ENCODE data around the gene MUCL3. TPM values are rescaled to one million over a fixed set of nuclear protein-coding genes. Genes with fewer than 3 reads are reported as not detected.

Gene MUCL3
- total RNA-seq, 1 donor from 2014 or later, result not detected

- Mint-ChIP-seq H3K27me3 (ENCODE audit: unreplicated experiment) (peaks cover 2% of the 10 kb centered on the region), H3K4me3 (ENCODE audit: unreplicated experiment) (no peak overlapping the region), H3K4me1 (ENCODE audit: low read depth, unreplicated experiment) (no peaks in the 10 kb centered on the region), H3K27ac (ENCODE audit: unreplicated experiment) (no peak overlapping the region), H3K36me3 (ENCODE audit: unreplicated experiment) (peaks cover 5% of the 10 kb centered on the region), H3K9me3 (ENCODE audit: unreplicated experiment) (no peaks in the 10 kb centered on the region)
- DNase-seq, result no peak
- no peak for TF ChIP-seq CTCF (IDR thresholded peaks at IDR 0.05; ENCODE audit: partially characterized antibody, unreplicated experiment)
Measured at GRCh38 chr6:30979141-30979540, 38.4 kb downstream of the MUCL3 start.

GRCh38 chr6:30979690-30980089 is 38.9 kb downstream of the MUCL3 start:
- H3K4me3 Mint-ChIP-seq (ENCODE audit: unreplicated experiment), result no peak overlapping the region
- DNase-seq, result no peak
- H3K4me1 Mint-ChIP-seq (ENCODE audit: low read depth, unreplicated experiment), result no peaks in the 10 kb centered on the region
- H3K36me3 Mint-ChIP-seq (ENCODE audit: unreplicated experiment), result peaks cover 5% of the 10 kb centered on the region
- peaks cover 2% of the 10 kb centered on the region for H3K27me3 Mint-ChIP-seq (ENCODE audit: unreplicated experiment)
- H3K27ac Mint-ChIP-seq (ENCODE audit: unreplicated experiment), result no peak overlapping the region
- no peak for TF ChIP-seq CTCF (IDR thresholded peaks at IDR 0.05; ENCODE audit: partially characterized antibody, unreplicated experiment)
- no peaks in the 10 kb centered on the region for H3K9me3 Mint-ChIP-seq (ENCODE audit: unreplicated experiment)

GRCh38 chr6:30981942-30982772 is 41.4 kb downstream of the MUCL3 start:
- peak; percentile 16 for TF ChIP-seq CTCF (IDR thresholded peaks at IDR 0.05; ENCODE audit: partially characterized antibody, unreplicated experiment)
- H3K4me1 Mint-ChIP-seq (ENCODE audit: low read depth, unreplicated experiment), result no peaks in the 10 kb centered on the region
- no peak for DNase-seq
- H3K36me3 Mint-ChIP-seq (ENCODE audit: unreplicated experiment), result peaks cover 5% of the 10 kb centered on the region
- H3K9me3 Mint-ChIP-seq (ENCODE audit: unreplicated experiment), result no peaks in the 10 kb centered on the region
- H3K4me3 Mint-ChIP-seq (ENCODE audit: unreplicated experiment), result no peak overlapping the region
- H3K27ac Mint-ChIP-seq (ENCODE audit: unreplicated experiment), result no peak overlapping the region
- peaks cover 2% of the 10 kb centered on the region for H3K27me3 Mint-ChIP-seq (ENCODE audit: unreplicated experiment)

- Mint-ChIP-seq H3K4me3 (ENCODE audit: unreplicated experiment) (no peak within 1 kb of the TSS), H3K4me1 (ENCODE audit: low read depth, unreplicated experiment) (no peaks in the 10 kb centered on the region), H3K9me3 (ENCODE audit: unreplicated experiment) (no peaks in the 10 kb centered on the region), H3K27ac (ENCODE audit: unreplicated experiment) (no peak within 1 kb of the TSS), H3K36me3 (ENCODE audit: unreplicated experiment) (peaks cover 5% of the 10 kb centered on the region), H3K27me3 (ENCODE audit: unreplicated experiment) (no peaks in the 10 kb centered on the region)
- no peak for TF ChIP-seq CTCF (IDR thresholded peaks at IDR 0.05; ENCODE audit: partially characterized antibody, unreplicated experiment)
- no peak for DNase-seq
Measured at GRCh38 chr6:30983439-30983838, 42.7 kb downstream of the MUCL3 start, which contains the start of gene MUC21. Gene MUC21, plus strand, starts transcription at chr6:30983718. Its CDS starts 241 bp downstream, at chr6:30983959.

GRCh38 chr6:30985490-30985889 is 44.7 kb downstream of the MUCL3 start:
- no peak for DNase-seq
- no peaks in the 10 kb centered on the region for H3K9me3 Mint-ChIP-seq (ENCODE audit: unreplicated experiment)
- no peak overlapping the region for H3K4me3 Mint-ChIP-seq (ENCODE audit: unreplicated experiment)
- H3K27ac Mint-ChIP-seq (ENCODE audit: unreplicated experiment), result no peak overlapping the region
- H3K27me3 Mint-ChIP-seq (ENCODE audit: unreplicated experiment), result no peaks in the 10 kb centered on the region
- H3K36me3 Mint-ChIP-seq (ENCODE audit: unreplicated experiment), result peaks cover 5% of the 10 kb centered on the region
- no peak for TF ChIP-seq CTCF (IDR thresholded peaks at IDR 0.05; ENCODE audit: partially characterized antibody, unreplicated experiment)
- no peaks in the 10 kb centered on the region for H3K4me1 Mint-ChIP-seq (ENCODE audit: low read depth, unreplicated experiment)
